Keratinocyte (primary cell): ENCODE measurements around the gene GOLT1A. TPM values are rescaled to one million over a fixed set of nuclear protein-coding genes. Genes with fewer than 3 reads are reported as not detected.

Source experiments
- DNase-seq: peaks from one replicate; pipeline ENCODE4 v3.0.0-alpha.2; 2011; ENCODE audit warnings: low read depth, missing footprints, low spot score
- FAIRE-seq: peaks from 2 replicates; lab custom pipeline; 2011; peaks lifted over from hg19 to GRCh38; lab: Jason Lieb, UNC
- H2AFZ ChIP-seq: 2 replicates; pipeline ENCODE4 v1.6.0; 2012; ENCODE audit warnings: low read length, control low read depth, inconsistent platforms; ENCODE audit not compliant: control insufficient read depth
- H3K27ac ChIP-seq: 2 replicates; pipeline ENCODE4 v1.5.1; 2011; ENCODE audit warnings: low read length; ENCODE audit not compliant: control insufficient read depth, insufficient read depth
- H3K27me3 ChIP-seq: 3 replicates; pipeline ENCODE4 v1.6.0; 2011; ENCODE audit warnings: low read length; ENCODE audit not compliant: control insufficient read depth, insufficient read depth; ENCODE audit errors: extremely low read depth
- H3K36me3 ChIP-seq, 2 experiments: 2 replicates in 1 of 2; 3 replicates in 1 of 2; pipeline ENCODE4 v1.5.1; 2011; ENCODE audit warnings: low read length in 2 of 2, mild to moderate bottlenecking in 1 of 2; ENCODE audit not compliant: control insufficient read depth in 2 of 2, insufficient read depth in 2 of 2; ENCODE audit errors: extremely low read depth in 1 of 2
- H3K4me1 ChIP-seq: 3 replicates; pipeline ENCODE4 v1.5.1; 2011; ENCODE audit warnings: low read length; ENCODE audit not compliant: control insufficient read depth, insufficient read depth; ENCODE audit errors: extremely low read depth
- H3K4me2 ChIP-seq: 3 replicates; pipeline ENCODE4 v1.6.0; 2011; ENCODE audit warnings: low read depth, low read length; ENCODE audit not compliant: control insufficient read depth, insufficient read depth; ENCODE audit errors: extremely low read depth
- H3K4me3 ChIP-seq, 3 experiments: fragments of 200-600 bp in 1 of 3; sonication (generic) in 1 of 3; 2 replicates in 2 of 3; 3 replicates in 1 of 3; pipeline ENCODE4 v1.5.1; 2011 to 2016; ENCODE audit warnings: low read length in 3 of 3, mild to moderate bottlenecking in 3 of 3, control low read depth in 2 of 3, inconsistent platforms in 1 of 3, low read depth in 1 of 3, mixed read lengths in 1 of 3, mixed run types in 1 of 3, moderate library complexity in 1 of 3; ENCODE audit not compliant: control insufficient read depth in 2 of 3, insufficient read depth in 2 of 3; ENCODE audit errors: extremely low read depth in 1 of 3
- H3K79me2 ChIP-seq: 2 replicates; pipeline ENCODE4 v1.6.0; 2012; ENCODE audit warnings: low read length; ENCODE audit not compliant: control insufficient read depth, insufficient read depth
- H3K9ac ChIP-seq: 3 replicates; pipeline ENCODE4 v1.6.0; 2011; ENCODE audit warnings: low read length; ENCODE audit not compliant: control insufficient read depth, insufficient read depth; ENCODE audit errors: extremely low read depth
- H3K9me1 ChIP-seq: 3 replicates; pipeline ENCODE4 v1.6.0; 2011; ENCODE audit warnings: low read length; ENCODE audit not compliant: control insufficient read depth, insufficient read depth; ENCODE audit errors: extremely low read depth
- H3K9me3 ChIP-seq: 2 replicates; pipeline ENCODE4 v1.5.1; 2012; ENCODE audit warnings: low read depth, low read length; ENCODE audit not compliant: control insufficient read depth
- H4K20me1 ChIP-seq: 3 replicates; pipeline ENCODE4 v1.6.0; 2011; ENCODE audit warnings: low read length; ENCODE audit not compliant: control insufficient read depth, insufficient read depth; ENCODE audit errors: extremely low read depth
- CTCF ChIP-seq, 3 experiments: IDR thresholded peaks in 1 of 3; conservative IDR thresholded peaks in 1 of 3; optimal IDR thresholded peaks in 1 of 3; 2 replicates in 2 of 3; 3 replicates in 1 of 3; pipeline versions ENCODE3 to v1.5.1; 2011; ENCODE audit warnings: low read length in 3 of 3, mild to moderate bottlenecking in 3 of 3, moderate library complexity in 2 of 3, control low read depth in 1 of 3, inconsistent platforms in 1 of 3; ENCODE audit not compliant: insufficient read depth in 2 of 3; ENCODE audit errors: extremely low read depth in 1 of 3
- EZH2 ChIP-seq: IDR thresholded peaks from one replicate; pipeline ENCODE4 v1.6.1; 2012; ENCODE audit warnings: inconsistent platforms, mild to moderate bottlenecking, low read length, moderate library complexity
- dilution Hi-C: fragments of 300-500 bp; cut with MboI; formaldehyde crosslinking; loops from one replicate; pipeline ENCODE4 v1.7.0; 2020; ENCODE audit warnings: low sequenced_read_pairs; ENCODE audit not compliant: extremely low pct_ligation_motif_present
- polyA plus RNA-seq, 5 experiments: library from polyadenylated mRNA; depleted of rRNA in 3 of 5; stranded (reverse) in 3 of 5; stranded (forward) in 1 of 5; unstranded in 1 of 5; fragments of >200 nt; gene quantifications; 1 replicate in 1 of 5; 2 replicates in 3 of 5; 3 replicates in 1 of 5; pipeline versions ENCODE4 v1.2.1 to v1.2.3, GENCODE V29; 2011 to 2012; ENCODE audit warnings: missing spikeins in 2 of 5, low read depth in 1 of 5, low replicate concordance in 1 of 5

Gene GOLT1A
- polyA plus RNA-seq, 1 donor (not counting 4 experiments of a cell fraction or from before 2014, with no cell fraction given): 0.46 TPM

GRCh38 chr1:204198348-204199340 lies 15.1 kb downstream of the GOLT1A start:
- H2AFZ ChIP-seq: peak overlapping the region; percentile 59
- peak; percentile 98 for FAIRE-seq
- H3K4me3 ChIP-seq: peak overlapping the region in 1 of 3 experiments; percentile 11
- H3K9me1 ChIP-seq: no peaks in the 10 kb centered on the region
- DNase-seq: peak; percentile 86
- dilution Hi-C loops: no loop called here
- TF ChIP-seq CTCF (optimal IDR thresholded peaks at IDR 0.05 in 1 of 3, IDR thresholded peaks at IDR 0.05 in 1 of 3, conservative IDR thresholded peaks at IDR 0.05 in 1 of 3; ENCODE audit: extremely low read depth in 1 of 3, insufficient read depth in 2 of 3, low read length in 3 of 3): peak; percentile 21 to 75 (median 43)
- no peak for TF ChIP-seq EZH2
- peaks cover 20% of the 10 kb centered on the region for H3K4me1 ChIP-seq
- H3K27me3 ChIP-seq: peaks cover 5% of the 10 kb centered on the region
- no peaks in the 10 kb centered on the region for H3K9me3 ChIP-seq
- H3K27ac ChIP-seq: peak overlapping the region; percentile 78
- peak overlapping the region; percentile 72 for H3K4me2 ChIP-seq
- peak overlapping the region; percentile 55 for H3K9ac ChIP-seq
- no peaks in the 10 kb centered on the region for H3K79me2 ChIP-seq
- H3K36me3 ChIP-seq: no peaks in the 10 kb centered on the region
- no peaks in the 10 kb centered on the region for H4K20me1 ChIP-seq

- Histone ChIP-seq H3K4me2 (no peak overlapping the region), H3K27me3 (peaks cover 5% of the 10 kb centered on the region), H3K9me3 (no peaks in the 10 kb centered on the region), H3K27ac (no peak overlapping the region), H3K79me2 (no peaks in the 10 kb centered on the region), H3K9ac (no peak overlapping the region), H3K4me3 (no peak overlapping the region), H3K4me1 (peaks cover 20% of the 10 kb centered on the region), H4K20me1 (no peaks in the 10 kb centered on the region), H3K9me1 (no peaks in the 10 kb centered on the region), H3K36me3 (no peaks in the 10 kb centered on the region), H2AFZ (no peak overlapping the region)
- TF ChIP-seq EZH2 (no peak), CTCF (optimal IDR thresholded peaks at IDR 0.05 in 1 of 3, IDR thresholded peaks at IDR 0.05 in 1 of 3, conservative IDR thresholded peaks at IDR 0.05 in 1 of 3; ENCODE audit: extremely low read depth in 1 of 3, insufficient read depth in 2 of 3, low read length in 3 of 3) (no peak)
- DNase-seq (no peak), FAIRE-seq (no peak)
- dilution Hi-C loops: no loop called here
Measured at GRCh38 chr1:204197068-204197467, 16.7 kb downstream of the GOLT1A start.
